SU-DHL-6 (cell line): Measurements from ENCODE around the gene MYO1F.

Experiments
- CTCF ChIP-seq: fragments of 200-600 bp; sonication (generic); IDR thresholded peaks from one replicate; pipeline ENCODE4 v1.5.1; 2017; ENCODE audit warnings: antibody characterized with exemption, mild to moderate bottlenecking, low read length, moderate library complexity; ENCODE audit not compliant: insufficient read depth, poor library complexity, severe bottlenecking
- EZH2phosphoT487 ChIP-seq: fragments of 200-600 bp; sonication (generic), shearing (Covaris generic); conservative IDR thresholded peaks from 2 replicates; pipeline ENCODE4 v1.6.1; 2018; ENCODE audit warnings: mild to moderate bottlenecking, antibody characterized with exemption, low read length, moderate library complexity, mixed read lengths

- TF ChIP-seq CTCF (no peak), EZH2phosphoT487 (no peak)
These were observed 18.9 kb upstream of the MYO1F start for GRCh38 chr19:8596168-8596567.
